GM12878 (cell line): Measurements from ENCODE around the gene YBEY. TPM values are rescaled to one million over a fixed set of nuclear protein-coding genes. Genes with fewer than 3 reads are reported as not detected.

ENCODE experiments used
- ATAC-seq: fragments of 200-7000 bp; cut with Tn5 transposase; 3 replicates; pipeline ENCODE4 v1.9.1; 2020; ENCODE audit warnings: mild to moderate bottlenecking, moderate library complexity
- BruUV-seq: library from RNA; stranded (reverse); fragments of 400-500 nt; replicated peaks from 2 replicates; lab custom pipeline; 2021; lab: Mats Ljungman, UMichigan
- CTCF ChIA-PET: fragments of 300-600 bp; sonication (Branson Sonifier 250); formaldehyde crosslinking; extraction: SDS; loops from one replicate; lab custom pipeline; 2021; ENCODE audit warnings: inconsistent platforms; lab: Yijun Ruan, JAX
- POLR2A ChIA-PET: fragments of 350-600 bp; formaldehyde crosslinking; extraction: SDS; loops from one replicate; lab custom pipeline; 2021; ENCODE audit warnings: inconsistent platforms; lab: Charles Lee
- RAD21 ChIA-PET: fragments of 300-600 bp; sonication (Branson Sonifier 250); formaldehyde crosslinking; loops from one replicate; lab custom pipeline; 2023; ENCODE audit warnings: antibody characterized with exemption; ENCODE audit not compliant: unreplicated experiment; lab: Charles Lee
- SMC1A ChIA-PET: fragments of 300-600 bp; sonication (Branson Sonifier 250); formaldehyde crosslinking; loops from one replicate; lab custom pipeline; 2023; ENCODE audit not compliant: unreplicated experiment, uncharacterized antibody; lab: Charles Lee
- DNase-seq: peaks from one replicate; pipeline ENCODE4 v3.0.0-alpha.2; 2011; ENCODE audit warnings: low read depth, low spot score
- FAIRE-seq: peaks from 3 replicates; lab custom pipeline; 2011; peaks lifted over from hg19 to GRCh38; lab: Jason Lieb, UNC
- H2AFZ ChIP-seq: 2 replicates; pipeline ENCODE4 v1.6.0; 2011; ENCODE audit warnings: low read depth, low read length, control low read depth; ENCODE audit not compliant: control insufficient read depth
- H3K27ac ChIP-seq: 2 replicates; pipeline ENCODE4 v1.5.1; 2011; ENCODE audit warnings: control low read depth; ENCODE audit not compliant: control insufficient read depth, insufficient read depth
- H3K27me3 ChIP-seq, 2 experiments: replicated peaks in 1 of 2; 2 replicates each; pipeline versions ENCODE4 v1.6.0 to v1.6.1; 2011; ENCODE audit warnings: low read length in 1 of 2; ENCODE audit not compliant: control insufficient read depth in 2 of 2, insufficient read depth in 2 of 2
- H3K36me3 ChIP-seq, 2 experiments: 2 replicates each; pipeline ENCODE4 v1.5.1; 2011; ENCODE audit warnings: low read length in 1 of 2; ENCODE audit not compliant: control insufficient read depth in 2 of 2, insufficient read depth in 2 of 2
- H3K4me1 ChIP-seq: 2 replicates; pipeline ENCODE4 v1.6.1; 2011; ENCODE audit warnings: mild to moderate bottlenecking, low read length, moderate library complexity, mixed read lengths; ENCODE audit not compliant: control insufficient read depth, insufficient read depth
- H3K4me2 ChIP-seq: 2 replicates; pipeline ENCODE4 v1.6.0; 2011; ENCODE audit warnings: control low read depth; ENCODE audit not compliant: control insufficient read depth, insufficient read depth
- H3K4me3 ChIP-seq: fragments of 200-600 bp; sonication (generic); 2 replicates; pipeline ENCODE4 v1.5.1; 2016
- H3K79me2 ChIP-seq: 2 replicates; pipeline ENCODE4 v1.6.0; 2011; ENCODE audit warnings: low read length; ENCODE audit not compliant: control insufficient read depth, insufficient read depth
- H3K9ac ChIP-seq: 2 replicates; pipeline ENCODE4 v1.8.0; 2011; ENCODE audit warnings: low read length, control low read depth, mixed read lengths; ENCODE audit not compliant: control insufficient read depth, insufficient read depth
- H3K9me3 ChIP-seq: replicated peaks from 3 replicates; pipeline ENCODE4 v1.5.1; 2011; ENCODE audit warnings: mild to moderate bottlenecking, low read length; ENCODE audit not compliant: control insufficient read depth, insufficient read depth
- H4K20me1 ChIP-seq: 2 replicates; pipeline ENCODE4 v1.6.0; 2011; ENCODE audit not compliant: control insufficient read depth, insufficient read depth
- CBFB ChIP-seq: IDR thresholded peaks from 2 replicates; pipeline ENCODE4 v1.6.1; 2016; ENCODE audit warnings: antibody characterized with exemption, low read depth
- CBX3 ChIP-seq: fragments of 200-600 bp; sonication (generic); IDR thresholded peaks from 2 replicates; pipeline ENCODE4 v1.6.1; 2016; ENCODE audit warnings: low read depth, borderline replicate concordance
- CUX1 ChIP-seq: IDR thresholded peaks from 2 replicates; pipeline ENCODE4 v1.6.1; 2012; ENCODE audit warnings: improper control_type of control experiment, low read depth, low read length; ENCODE audit not compliant: insufficient replicate concordance
- ELK1 ChIP-seq: IDR thresholded peaks from 2 replicates; pipeline ENCODE4 v1.6.1; 2012; ENCODE audit warnings: low read depth, low read length, improper control_type of control experiment
- EP300 ChIP-seq, 2 experiments: fragments of 150-350 bp in 1 of 2; IDR thresholded peaks; 2 replicates each; pipeline ENCODE4 v1.6.1; 2011 to 2012; ENCODE audit warnings: low read depth in 2 of 2, low read length in 2 of 2, borderline replicate concordance in 1 of 2, improper control_type of control experiment in 1 of 2, inconsistent platforms in 1 of 2; ENCODE audit not compliant: control insufficient read depth in 1 of 2
- HDAC6 ChIP-seq: fragments of 200-600 bp; sonication (generic); IDR thresholded peaks from one replicate; pipeline ENCODE4 v1.8.0; 2017; ENCODE audit warnings: antibody characterized with exemption; ENCODE audit not compliant: unreplicated experiment
- JUND ChIP-seq: IDR thresholded peaks from 2 replicates; pipeline ENCODE4 v1.6.1; 2012; ENCODE audit warnings: low read depth, mild to moderate bottlenecking, low read length, improper control_type of control experiment, moderate library complexity
- PAX8 ChIP-seq: fragments of 450-650 bp; IDR thresholded peaks from 2 replicates; pipeline ENCODE4 v1.6.1; 2017; ENCODE audit warnings: mild to moderate bottlenecking, moderate library complexity
- RAD51 ChIP-seq: fragments of 450-650 bp; IDR thresholded peaks from 2 replicates; pipeline ENCODE4 v1.6.1; 2016; ENCODE audit warnings: moderate library complexity, mild to moderate bottlenecking, inconsistent platforms
- RELA ChIP-seq: fragments of 450-650 bp; IDR thresholded peaks from 2 replicates; pipeline ENCODE4 v1.8.0; 2014; ENCODE audit warnings: borderline replicate concordance; ENCODE audit not compliant: partially characterized antibody
- RFX5 ChIP-seq: IDR thresholded peaks from 2 replicates; pipeline ENCODE4 v1.6.1; 2011; ENCODE audit warnings: low read depth, low read length, improper control_type of control experiment
- SMAD1 ChIP-seq: fragments of 450-650 bp; IDR thresholded peaks from 2 replicates; pipeline ENCODE4 v1.6.1; 2018; ENCODE audit warnings: mild to moderate bottlenecking, low read depth; ENCODE audit not compliant: partially characterized antibody
- SP1 ChIP-seq: IDR thresholded peaks from one replicate; pipeline ENCODE4 v1.6.1; 2011; ENCODE audit warnings: low read depth, low read length
- STAT3 ChIP-seq: IDR thresholded peaks from 2 replicates; pipeline ENCODE4 v1.6.1; 2011; ENCODE audit warnings: low read depth, low read length, improper control_type of control experiment
- ZNF24 ChIP-seq: fragments of 450-650 bp; IDR thresholded peaks from 2 replicates; pipeline ENCODE4 v1.6.1; 2017; ENCODE audit warnings: antibody characterized with exemption, mild to moderate bottlenecking
- ZZZ3 ChIP-seq: IDR thresholded peaks from 2 replicates; pipeline ENCODE4 v1.6.1; 2011; ENCODE audit warnings: low read depth; ENCODE audit not compliant: control insufficient read depth, insufficient read length
- WGBS: methylation state at CpG from one replicate; pipeline ENCODE4 v1.1.6; 2016; ENCODE audit warnings: low lambda C conversion rate; ENCODE audit not compliant: insufficient replicate concordance, insufficient coverage; ENCODE audit errors: missing lambda C conversion rate; 5-methylcytosine and 5-hydroxymethylcytosine counted together
- in situ Hi-C: fragments of 300-500 bp; cut with MboI; formaldehyde crosslinking; loops from 9 replicates; pipeline ENCODE4 v1.14.3; 2018; ENCODE audit warnings: mixed read lengths
- intact Hi-C: fragments of 100-400 bp; cut with micrococcal nuclease; formaldehyde crosslinking; loops from one replicate; pipeline ENCODE4 v1.14.2; 2022; ENCODE audit not compliant: unreplicated experiment
- polyA plus RNA-seq, 11 experiments: library from polyadenylated mRNA; depleted of rRNA in 4 of 11; unstranded in 6 of 11; stranded (reverse) in 5 of 11; fragments of >200 nt; fragmentation: Nextera tagmentation in 4 of 11; fragmentation: Illumina TruSeq in 1 of 11; extraction: Ambion mirVana in 4 of 11; extraction: Trizol in 1 of 11; gene quantifications; 1 replicate in 1 of 11; 2 replicates in 10 of 11; pipeline versions ENCODE4 v1.2.1 to v1.2.3, GENCODE V29; 2011 to 2016; ENCODE audit warnings: inconsistent platforms in 2 of 11, missing spikeins in 2 of 11, low read depth in 1 of 11
- total RNA-seq, 4 experiments: library from RNA; depleted of rRNA in 3 of 4; stranded (reverse); fragments of >200 nt in 3 of 4; fragmentation: Illumina TruSeq in 1 of 4; extraction: Trizol in 1 of 4; gene quantifications; 2 replicates each; pipeline versions ENCODE4 v1.2.1 to v1.2.3, GENCODE V29; 2013 to 2021
- TF ChIP-seq, protein P1 (sequence below): IDR thresholded peaks from 2 replicates; pipeline ENCODE4 v1.6.1; 2011; ENCODE audit warnings: low read depth, low read length, improper control_type of control experiment, borderline replicate concordance

YBEY gene
- total and polyA plus RNA-seq, 10 of the 15 experiments (the other 5 are each of a cell fraction or from before 2014, with no cell fraction given) = 6.5 to 31.4 (median 18.5) TPM

- Histone ChIP-seq H3K27ac (no peak overlapping the region), H3K79me2 (no peaks in the 10 kb centered on the region), H3K9ac (no peak overlapping the region), H3K4me3 (no peak overlapping the region), H4K20me1 (no peaks in the 10 kb centered on the region), H3K9me3 (no peaks in the 10 kb centered on the region), H3K36me3 (peaks cover 3 to 10% of the 10 kb centered on the region in 2 experiments; a peak in 3 of 4 replicates), H3K4me1 (peaks cover 6% of the 10 kb centered on the region), H2AFZ (no peak overlapping the region), H3K27me3 (no peaks in the 10 kb centered on the region), H3K4me2 (no peak overlapping the region)
- ChIA-PET CTCF (no interaction called here), SMC1A (no interaction called here), POLR2A (no interaction called here), RAD21 (no interaction called here)
- no TSS peak for BruUV-seq
- WGBS = 51% methylated on average over 84 of the region's 84 CpGs
- intact Hi-C loops (no loop called here), in situ Hi-C loops (no loop called here)
- DNase-seq (no peak), ATAC-seq (no peak), FAIRE-seq (no peak)
- TF ChIP-seq RFX5 (no peak), ZZZ3 (no peak), HDAC6 (no peak), RELA (no peak), SMAD1 (no peak), ZNF24 (no peak), RAD51 (no peak), CBFB (no peak), ELK1 (no peak), CUX1 (no peak), SP1 (no peak), STAT3 (no peak), CBX3 (no peak), PAX8 (no peak), EP300 (IDR thresholded peaks at IDR 0.05; ENCODE audit: borderline replicate concordance in 1 of 2, control insufficient read depth in 1 of 2, low read depth in 2 of 2, low read length in 2 of 2) (no peak), JUND (no peak)
- TF ChIP-seq, protein P1, sequence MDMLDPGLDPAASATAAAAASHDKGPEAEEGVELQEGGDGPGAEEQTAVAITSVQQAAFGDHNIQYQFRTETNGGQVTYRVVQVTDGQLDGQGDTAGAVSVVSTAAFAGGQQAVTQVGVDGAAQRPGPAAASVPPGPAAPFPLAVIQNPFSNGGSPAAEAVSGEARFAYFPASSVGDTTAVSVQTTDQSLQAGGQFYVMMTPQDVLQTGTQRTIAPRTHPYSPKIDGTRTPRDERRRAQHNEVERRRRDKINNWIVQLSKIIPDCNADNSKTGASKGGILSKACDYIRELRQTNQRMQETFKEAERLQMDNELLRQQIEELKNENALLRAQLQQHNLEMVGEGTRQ = no peak
Measured at GRCh38 chr21:46297338-46298271, 11.5 kb downstream of the YBEY start.
